ENCODE measurements around the gene MDH1. TPM values are rescaled to one million over a fixed set of nuclear protein-coding genes. Genes with fewer than 3 reads are reported as not detected.

MDH1 gene
- total RNA-seq, 1 experiment from 2014 or later, result 110 TPM

GRCh38 chr2:63582873-63583272 lies 5.9 kb upstream of the MDH1 start:
- no TSS peak for BruUV-seq (replicated peaks)
- intact Hi-C loops (cut with micrococcal nuclease), result loop anchor here (10.0 kb wide), 2 partner anchors 262 to 302 kb away; partner anchors contain the start of gene UGP2
- H3K27ac Mint-ChIP-seq (ENCODE audit: low read depth, unreplicated experiment), result peak overlapping the region; percentile 67
- TF ChIP-seq CTCF (IDR thresholded peaks at IDR 0.05; ENCODE audit: unreplicated experiment), result no peak
- no peak for DNase-seq (ENCODE audit: unreplicated experiment)
- no peaks in the 10 kb centered on the region for H3K36me3 Mint-ChIP-seq (ENCODE audit: insufficient read depth, unreplicated experiment)
- CTCF ChIA-PET, result no interaction called here
- H3K4me1 Mint-ChIP-seq (ENCODE audit: insufficient read depth, unreplicated experiment), result peaks cover 21% of the 10 kb centered on the region
- H3K9me3 Mint-ChIP-seq (ENCODE audit: unreplicated experiment), result peaks cover 6% of the 10 kb centered on the region
- no peaks in the 10 kb centered on the region for H3K27me3 Mint-ChIP-seq (ENCODE audit: insufficient read depth, unreplicated experiment)
- POLR2A ChIA-PET, result interaction anchor here (0.6 kb wide), 2 partner anchors 80 to 1029 kb away, joined by 3 to 4 read pairs; no protein-coding TSS in a partner anchor
- no peak overlapping the region for H3K4me3 Mint-ChIP-seq (ENCODE audit: unreplicated experiment)

DNA sequence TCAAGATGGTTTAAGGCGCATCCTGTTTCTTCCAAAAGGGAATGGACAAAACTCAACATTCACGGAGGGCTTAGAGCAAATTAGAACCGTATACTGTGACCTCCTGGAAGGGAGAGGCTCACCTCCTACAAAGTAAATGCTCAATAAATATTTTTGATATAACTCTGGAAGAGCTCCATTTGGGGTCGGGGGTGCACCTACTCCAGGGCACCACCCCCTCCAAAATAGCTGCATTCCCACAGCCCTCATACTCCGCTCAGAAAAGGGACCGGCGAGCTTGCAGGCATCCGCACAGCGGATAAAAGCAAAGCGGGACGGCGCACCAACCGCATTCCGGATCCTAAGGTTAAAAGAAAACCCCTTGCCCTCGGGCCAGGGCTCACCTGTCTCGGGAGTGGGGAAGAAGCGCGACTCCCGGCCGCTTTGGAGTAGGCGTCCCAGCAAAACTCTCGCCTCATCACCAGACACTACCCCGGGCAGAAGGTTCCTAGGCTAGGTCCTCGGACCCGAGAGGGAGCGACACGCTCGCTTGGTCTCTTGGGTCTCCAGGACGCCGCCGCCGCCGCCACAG lies 864 bp upstream of the MDH1 start:
- BruUV-seq (replicated peaks), result no TSS peak
- no peak for DNase-seq (ENCODE audit: unreplicated experiment)
- Mint-ChIP-seq H3K27ac (ENCODE audit: low read depth, unreplicated experiment) (peak overlapping the region; percentile 94), H3K9me3 (ENCODE audit: unreplicated experiment) (peaks cover 4% of the 10 kb centered on the region), H3K27me3 (ENCODE audit: insufficient read depth, unreplicated experiment) (no peaks in the 10 kb centered on the region), H3K4me1 (ENCODE audit: insufficient read depth, unreplicated experiment) (peaks cover 18% of the 10 kb centered on the region), H3K36me3 (ENCODE audit: insufficient read depth, unreplicated experiment) (peaks cover 1% of the 10 kb centered on the region), H3K4me3 (ENCODE audit: unreplicated experiment) (peak overlapping the region; percentile 98)
- intact Hi-C loops (cut with micrococcal nuclease), result loop anchor here (10.0 kb wide), 2 partner anchors 257 to 297 kb away; partner anchors contain the start of gene UGP2
- POLR2A ChIA-PET, result interaction anchor here (0.5 to 7.9 kb wide), 42 partner anchors 9 to 1163 kb away, joined by 3 to 107 read pairs (median 4); partner anchors contain the start of gene UGP2
- no peak for TF ChIP-seq CTCF (IDR thresholded peaks at IDR 0.05; ENCODE audit: unreplicated experiment)
- CTCF ChIA-PET, result interaction anchor here (0.6 to 0.7 kb wide), 4 partner anchors 17 to 471 kb away, joined by 3 to 5 read pairs (median 3); no protein-coding TSS in a partner anchor

- BruUV-seq (replicated peaks), result TSS peak; percentile 61
- DNase-seq (ENCODE audit: unreplicated experiment), result peak; percentile 33
- CTCF ChIA-PET, result no interaction called here
- intact Hi-C loops (cut with micrococcal nuclease), result loop anchor here (10.0 kb wide), 2 partner anchors 255 to 295 kb away; partner anchors contain the start of gene UGP2
- POLR2A ChIA-PET, result interaction anchor here (0.5 to 7.9 kb wide), 50 partner anchors 8 to 1487 kb away, joined by 3 to 107 read pairs (median 4); partner anchors contain the start of genes AFTPH and UGP2
- H3K4me1 Mint-ChIP-seq (ENCODE audit: insufficient read depth, unreplicated experiment), result peaks cover 23% of the 10 kb centered on the region
- H3K27ac Mint-ChIP-seq (ENCODE audit: low read depth, unreplicated experiment), result peak overlapping the region; percentile 94
- peaks cover 16% of the 10 kb centered on the region for H3K36me3 Mint-ChIP-seq (ENCODE audit: insufficient read depth, unreplicated experiment)
- no peaks in the 10 kb centered on the region for H3K9me3 Mint-ChIP-seq (ENCODE audit: unreplicated experiment)
- no peak for TF ChIP-seq CTCF (IDR thresholded peaks at IDR 0.05; ENCODE audit: unreplicated experiment)
- peak overlapping the region; percentile 98 for H3K4me3 Mint-ChIP-seq (ENCODE audit: unreplicated experiment)
- no peaks in the 10 kb centered on the region for H3K27me3 Mint-ChIP-seq (ENCODE audit: insufficient read depth, unreplicated experiment)
Observed at GRCh38 chr2:63589148-63589958, 590 bp downstream of the MDH1 start.

Measured in MCF 10A (cell line).